ENCODE measurements around the gene CHST3. TPM values are rescaled to one million over a fixed set of nuclear protein-coding genes. Genes with fewer than 3 reads are reported as not detected.

The CHST3 gene
- total RNA-seq, 1 experiment from 2014 or later: 44.6 TPM

DNA sequence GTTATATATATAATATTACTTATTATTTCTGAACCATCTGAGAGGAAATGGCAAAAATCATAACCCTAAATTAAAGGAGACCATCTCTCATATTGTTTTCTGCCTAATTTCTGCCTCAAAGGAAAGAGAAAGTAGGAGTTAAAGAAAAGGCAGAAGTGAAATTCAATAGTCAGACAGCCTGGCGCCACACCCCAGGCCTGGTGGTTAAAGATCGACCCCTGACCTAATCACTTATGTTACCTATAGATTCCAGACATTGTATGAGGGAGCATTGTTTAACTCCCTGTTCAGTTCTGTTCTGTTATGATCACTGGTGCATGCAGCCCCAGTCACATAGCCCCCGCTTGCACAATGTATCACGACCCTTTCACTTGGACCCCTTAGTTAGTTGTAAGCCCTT is 24.9 kb upstream of the CHST3 start:
- no peaks in the 10 kb centered on the region for H3K27me3 ChIP-seq (ENCODE audit: control insufficient read depth, insufficient read depth, low read length)
- H3K27ac ChIP-seq (ENCODE audit: low read length): no peak overlapping the region
- peaks cover 4% of the 10 kb centered on the region; the same call in 1 of the 2 replicates for H3K9me3 ChIP-seq (ENCODE audit: control insufficient read depth, insufficient read depth, low read depth, low read length)
- ATAC-seq: no peak
- intact Hi-C loops (cut with micrococcal nuclease; ENCODE audit: unreplicated experiment) (no loop called here), in situ Hi-C loops (cut with HindIII; ENCODE audit: low pct_unique_long_range_greater_than_20kb, low sequenced_read_pairs) (no loop called here)
- no TSS peak for BruUV-seq (replicated peaks)
- no peak overlapping the region for H3K4me3 ChIP-seq (ENCODE audit: low read depth in 2 of 2, low read length in 2 of 2)
- ChIA-PET CTCF (interaction anchor here (0.8 kb wide), 1 partner anchor 104 kb away, joined by 3 read pairs; no protein-coding TSS in a partner anchor), POLR2A (no interaction called here)
- no peak for DNase-seq (ENCODE audit: low read depth, low spot score)
- H3K36me3 ChIP-seq (ENCODE audit: control insufficient read depth, insufficient read depth, low read length): no peaks in the 10 kb centered on the region
- TF ChIP-seq POLR2AphosphoS5 (IDR thresholded peaks at IDR 0.05; ENCODE audit: low read depth, low read length) (no peak), TCF7L2 (IDR thresholded peaks at IDR 0.05; ENCODE audit: low read depth, low read length) (no peak), SIN3A (IDR thresholded peaks at IDR 0.05; ENCODE audit: borderline replicate concordance, insufficient read depth, low read depth, low read length) (no peak)
- TF ChIP-seq, protein P1, sequence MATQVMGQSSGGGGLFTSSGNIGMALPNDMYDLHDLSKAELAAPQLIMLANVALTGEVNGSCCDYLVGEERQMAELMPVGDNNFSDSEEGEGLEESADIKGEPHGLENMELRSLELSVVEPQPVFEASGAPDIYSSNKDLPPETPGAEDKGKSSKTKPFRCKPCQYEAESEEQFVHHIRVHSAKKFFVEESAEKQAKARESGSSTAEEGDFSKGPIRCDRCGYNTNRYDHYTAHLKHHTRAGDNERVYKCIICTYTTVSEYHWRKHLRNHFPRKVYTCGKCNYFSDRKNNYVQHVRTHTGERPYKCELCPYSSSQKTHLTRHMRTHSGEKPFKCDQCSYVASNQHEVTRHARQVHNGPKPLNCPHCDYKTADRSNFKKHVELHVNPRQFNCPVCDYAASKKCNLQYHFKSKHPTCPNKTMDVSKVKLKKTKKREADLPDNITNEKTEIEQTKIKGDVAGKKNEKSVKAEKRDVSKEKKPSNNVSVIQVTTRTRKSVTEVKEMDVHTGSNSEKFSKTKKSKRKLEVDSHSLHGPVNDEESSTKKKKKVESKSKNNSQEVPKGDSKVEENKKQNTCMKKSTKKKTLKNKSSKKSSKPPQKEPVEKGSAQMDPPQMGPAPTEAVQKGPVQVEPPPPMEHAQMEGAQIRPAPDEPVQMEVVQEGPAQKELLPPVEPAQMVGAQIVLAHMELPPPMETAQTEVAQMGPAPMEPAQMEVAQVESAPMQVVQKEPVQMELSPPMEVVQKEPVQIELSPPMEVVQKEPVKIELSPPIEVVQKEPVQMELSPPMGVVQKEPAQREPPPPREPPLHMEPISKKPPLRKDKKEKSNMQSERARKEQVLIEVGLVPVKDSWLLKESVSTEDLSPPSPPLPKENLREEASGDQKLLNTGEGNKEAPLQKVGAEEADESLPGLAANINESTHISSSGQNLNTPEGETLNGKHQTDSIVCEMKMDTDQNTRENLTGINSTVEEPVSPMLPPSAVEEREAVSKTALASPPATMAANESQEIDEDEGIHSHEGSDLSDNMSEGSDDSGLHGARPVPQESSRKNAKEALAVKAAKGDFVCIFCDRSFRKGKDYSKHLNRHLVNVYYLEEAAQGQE (IDR thresholded peaks at IDR 0.05; ENCODE audit: insufficient read depth in 1 of 2, low read depth in 2 of 2, low read length in 1 of 2): no peak
- TF ChIP-seq, protein P2, sequence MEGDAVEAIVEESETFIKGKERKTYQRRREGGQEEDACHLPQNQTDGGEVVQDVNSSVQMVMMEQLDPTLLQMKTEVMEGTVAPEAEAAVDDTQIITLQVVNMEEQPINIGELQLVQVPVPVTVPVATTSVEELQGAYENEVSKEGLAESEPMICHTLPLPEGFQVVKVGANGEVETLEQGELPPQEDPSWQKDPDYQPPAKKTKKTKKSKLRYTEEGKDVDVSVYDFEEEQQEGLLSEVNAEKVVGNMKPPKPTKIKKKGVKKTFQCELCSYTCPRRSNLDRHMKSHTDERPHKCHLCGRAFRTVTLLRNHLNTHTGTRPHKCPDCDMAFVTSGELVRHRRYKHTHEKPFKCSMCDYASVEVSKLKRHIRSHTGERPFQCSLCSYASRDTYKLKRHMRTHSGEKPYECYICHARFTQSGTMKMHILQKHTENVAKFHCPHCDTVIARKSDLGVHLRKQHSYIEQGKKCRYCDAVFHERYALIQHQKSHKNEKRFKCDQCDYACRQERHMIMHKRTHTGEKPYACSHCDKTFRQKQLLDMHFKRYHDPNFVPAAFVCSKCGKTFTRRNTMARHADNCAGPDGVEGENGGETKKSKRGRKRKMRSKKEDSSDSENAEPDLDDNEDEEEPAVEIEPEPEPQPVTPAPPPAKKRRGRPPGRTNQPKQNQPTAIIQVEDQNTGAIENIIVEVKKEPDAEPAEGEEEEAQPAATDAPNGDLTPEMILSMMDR (IDR thresholded peaks at IDR 0.05): no peak
- no peaks in the 10 kb centered on the region for H3K4me1 ChIP-seq (ENCODE audit: control insufficient read depth, insufficient read depth, low read length)

DNA sequence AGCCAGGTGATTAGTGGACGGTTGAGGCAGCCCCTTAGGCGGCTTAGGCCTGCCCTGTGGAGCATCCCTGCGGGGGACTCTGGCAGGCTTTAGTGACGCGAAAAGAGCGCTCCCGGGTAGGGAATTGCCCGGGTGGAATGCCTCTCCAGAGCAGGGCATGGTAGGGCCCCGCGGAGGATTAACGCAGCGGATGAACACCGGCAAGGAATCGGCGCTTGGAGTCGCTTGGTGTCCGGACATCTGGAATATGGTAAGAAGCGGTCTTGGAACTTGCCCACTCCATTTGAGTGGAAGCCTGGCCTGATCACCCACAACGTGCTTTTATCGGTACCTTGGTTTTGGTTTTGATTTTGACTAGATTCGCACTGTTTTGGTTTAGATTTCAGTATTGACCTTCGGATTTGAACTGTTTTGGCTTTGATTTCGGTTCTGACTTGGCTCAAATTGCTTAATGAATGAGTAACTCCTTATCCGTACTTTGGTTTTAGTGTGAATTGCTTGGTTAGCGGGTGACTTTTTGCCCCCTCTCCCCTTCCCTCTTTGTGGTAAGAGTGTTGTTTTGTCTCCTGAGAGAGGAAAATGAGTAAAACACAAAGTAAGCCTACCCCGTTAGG is 24.2 kb upstream of the CHST3 start:
- no peaks in the 10 kb centered on the region for H3K36me3 ChIP-seq (ENCODE audit: control insufficient read depth, insufficient read depth, low read length)
- in situ Hi-C loops (cut with HindIII; ENCODE audit: low pct_unique_long_range_greater_than_20kb, low sequenced_read_pairs) (no loop called here), intact Hi-C loops (cut with micrococcal nuclease; ENCODE audit: unreplicated experiment) (no loop called here)
- H3K27me3 ChIP-seq (ENCODE audit: control insufficient read depth, insufficient read depth, low read length): no peaks in the 10 kb centered on the region
- TF ChIP-seq, protein P1 (IDR thresholded peaks at IDR 0.05; ENCODE audit: insufficient read depth in 1 of 2, low read depth in 2 of 2, low read length in 1 of 2): no peak
- no peak for ATAC-seq
- no TSS peak for BruUV-seq (replicated peaks)
- ChIA-PET CTCF (no interaction called here), POLR2A (no interaction called here)
- H3K4me3 ChIP-seq (ENCODE audit: low read depth in 2 of 2, low read length in 2 of 2): no peak overlapping the region
- no peak overlapping the region for H3K27ac ChIP-seq (ENCODE audit: low read length)
- H3K9me3 ChIP-seq (ENCODE audit: control insufficient read depth, insufficient read depth, low read depth, low read length): peaks cover 4% of the 10 kb centered on the region; the same call in 1 of the 2 replicates
- no peak for DNase-seq (ENCODE audit: low read depth, low spot score)
- no peaks in the 10 kb centered on the region for H3K4me1 ChIP-seq (ENCODE audit: control insufficient read depth, insufficient read depth, low read length)

Data from Panc1 (cell line).